ENCODE measurements around the gene RNF169. TPM values are rescaled to one million over a fixed set of nuclear protein-coding genes. Genes with fewer than 3 reads are reported as not detected.

Gene RNF169
- total and polyA plus RNA-seq, 2 of the 4 experiments (the other 2 are of a cell fraction): 3.6 to 23.3 TPM

DNA sequence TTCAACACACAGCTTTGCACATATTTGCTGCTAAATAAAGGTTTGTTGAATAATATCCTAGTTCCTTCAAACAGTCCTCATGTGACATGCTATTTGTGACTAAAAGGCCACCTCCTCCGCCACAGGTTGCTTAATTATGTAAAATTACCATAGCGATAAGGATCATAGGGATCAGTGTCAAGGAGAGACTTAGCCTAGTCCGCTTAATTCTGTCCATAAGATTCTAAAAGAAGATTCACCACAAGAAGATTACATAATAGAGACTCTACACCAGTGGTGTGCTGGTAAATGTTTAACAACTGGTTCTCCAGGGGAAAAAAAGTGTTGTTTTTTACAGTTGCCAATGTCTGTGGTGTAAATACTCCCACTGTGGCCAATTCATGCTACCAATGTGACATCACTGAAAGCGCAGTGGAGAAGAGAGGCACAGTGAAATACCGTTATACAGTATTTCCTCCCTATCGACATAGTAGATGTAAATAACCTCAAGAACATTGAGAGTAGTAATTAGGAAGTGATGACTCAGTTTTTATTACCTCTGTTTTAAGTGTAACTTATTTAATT lies 13.2 kb upstream of the RNF169 start:
- Histone ChIP-seq H3K27me3 (ENCODE audit: control insufficient read depth, insufficient read depth, low read length) (peaks cover 37% of the 10 kb centered on the region), H3K23ac (ENCODE audit: low read depth, low read length) (no peak overlapping the region), H4K5ac (ENCODE audit: low read depth, low read length) (no peak overlapping the region), H4K8ac (ENCODE audit: low read depth in 2 of 2, low read length in 2 of 2) (no peak overlapping the region), H3K27ac (ENCODE audit: insufficient read depth, low read length) (no peak overlapping the region), H2BK120ac (ENCODE audit: low read depth, low read length) (no peak overlapping the region), H3K4me3 (ENCODE audit: insufficient read depth, low read depth, low read length) (no peak overlapping the region), H3K4me1 (ENCODE audit: control insufficient read depth, insufficient read depth, low read length) (peaks cover 4% of the 10 kb centered on the region; the same call in 1 of the 2 replicates), H2AK9ac (replicated peaks; ENCODE audit: low read depth, low read length, poor library complexity) (no peak overlapping the region), H3K9me3 (ENCODE audit: control insufficient read depth, insufficient read depth, low read length) (peaks cover 2% of the 10 kb centered on the region; the same call in 1 of the 2 replicates), H2AK5ac (ENCODE audit: low read depth, low read length) (no peak overlapping the region), H3K14ac (replicated peaks; ENCODE audit: low read depth, low read length) (no peak overlapping the region), H2BK15ac (ENCODE audit: low read depth, low read length) (no peak overlapping the region), H3K36me3 (ENCODE audit: control insufficient read depth, insufficient read depth, low read length) (no peaks in the 10 kb centered on the region), H3K9ac (ENCODE audit: low read depth, low read length) (no peak overlapping the region), H3K9me1 (ENCODE audit: insufficient read depth, low read length) (no peaks in the 10 kb centered on the region), H4K91ac (ENCODE audit: insufficient read depth, low read depth, low read length) (no peak overlapping the region), H3K79me1 (ENCODE audit: low read depth in 1 of 2, low read length in 2 of 2) (no peaks in the 10 kb centered on the region), H3K18ac (ENCODE audit: low read depth, low read length) (no peak overlapping the region), H2BK5ac (ENCODE audit: low read depth, low read length, poor library complexity, severe bottlenecking) (no peak overlapping the region), H4K20me1 (ENCODE audit: insufficient read depth, low read length) (no peaks in the 10 kb centered on the region), H3K4me2 (ENCODE audit: low read depth, low read length) (no peak overlapping the region), H2BK20ac (ENCODE audit: low read depth, low read length) (no peak overlapping the region), H3K4ac (ENCODE audit: low read depth, low read length) (no peak overlapping the region), H3K56ac (ENCODE audit: extremely low read depth, insufficient read depth, low read length) (no peak overlapping the region), H2AFZ (replicated peaks; ENCODE audit: low read length, poor library complexity) (no peak overlapping the region)
- dilution Hi-C loops (cut with HindIII; ENCODE audit: low sequenced_read_pairs, unreplicated experiment): loop anchor here (25.0 kb wide), 1 partner anchor 123 kb away; no protein-coding TSS in a partner anchor
- in situ Hi-C loops (cut with MboI; ENCODE audit: low sequenced_read_pairs): loop anchor here (10.0 kb wide), 1 partner anchor 481 kb away; no protein-coding TSS in a partner anchor
- WGBS, 2 experiments (ENCODE audit: extremely low coverage in 2 of 2, insufficient read length in 1 of 2): no CpG with 5 or more reads among the region's 6 CpGs
- DNase-seq: no peak
- TF ChIP-seq POLR2A (IDR thresholded peaks at IDR 0.05; ENCODE audit: low read depth, low read length) (no peak), BHLHE40 (IDR thresholded peaks at IDR 0.05; ENCODE audit: low read depth, low read length) (no peak), CHD1 (IDR thresholded peaks at IDR 0.05; ENCODE audit: low read depth, low read length) (no peak), FOS (IDR thresholded peaks at IDR 0.05; ENCODE audit: low read depth, low read length) (no peak), MXI1 (IDR thresholded peaks at IDR 0.05; ENCODE audit: borderline replicate concordance, low read depth, low read length) (no peak), RFX5 (IDR thresholded peaks at IDR 0.05; ENCODE audit: low read depth, low read length) (no peak), MAFK (IDR thresholded peaks at IDR 0.05; ENCODE audit: low read depth, low read length) (0 out of 2 replicates have a peak, but pooled peaks have one; percentile 6), RAD21 (IDR thresholded peaks at IDR 0.05; ENCODE audit: low read length) (no peak)
- TF ChIP-seq, protein P1, sequence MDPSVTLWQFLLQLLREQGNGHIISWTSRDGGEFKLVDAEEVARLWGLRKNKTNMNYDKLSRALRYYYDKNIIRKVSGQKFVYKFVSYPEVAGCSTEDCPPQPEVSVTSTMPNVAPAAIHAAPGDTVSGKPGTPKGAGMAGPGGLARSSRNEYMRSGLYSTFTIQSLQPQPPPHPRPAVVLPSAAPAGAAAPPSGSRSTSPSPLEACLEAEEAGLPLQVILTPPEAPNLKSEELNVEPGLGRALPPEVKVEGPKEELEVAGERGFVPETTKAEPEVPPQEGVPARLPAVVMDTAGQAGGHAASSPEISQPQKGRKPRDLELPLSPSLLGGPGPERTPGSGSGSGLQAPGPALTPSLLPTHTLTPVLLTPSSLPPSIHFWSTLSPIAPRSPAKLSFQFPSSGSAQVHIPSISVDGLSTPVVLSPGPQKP (IDR thresholded peaks at IDR 0.05; ENCODE audit: borderline replicate concordance, low read depth, low read length): no peak
- ATAC-seq (ENCODE audit: low read depth): no peak
- POLR2A ChIA-PET (ENCODE audit: unreplicated experiment): no interaction called here
- no TSS peak for BruUV-seq (replicated peaks)
- CTCF ChIA-PET: interaction anchor here (1.0 kb wide), 1 partner anchor 33 kb away, joined by 3 read pairs; no protein-coding TSS in a partner anchor
- intact Hi-C loops (cut with micrococcal nuclease): loop anchor here (5.0 kb wide), 1 partner anchor 478 kb away; no protein-coding TSS in a partner anchor
